Heart left ventricle (tissue), 16 donors: ENCODE measurements around the gene PSMC4. TPM values are rescaled to one million over a fixed set of nuclear protein-coding genes. Genes with fewer than 3 reads are reported as not detected.

Experiments used
- ATAC-seq, 4 donors: fragments of 200-7000 bp; cut with Tn5 transposase; one replicate each; pipeline ENCODE4 v1.9.1; 2020 to 2022; ENCODE audit warnings: moderate library complexity in 4 of 4, mild to moderate bottlenecking in 3 of 4, moderate number of reproducible peaks in 1 of 4
- DNase-seq, 5 donors: peaks; one replicate each; pipeline ENCODE4 v3.0.0-alpha.2; 2020
- H3K27ac ChIP-seq, 12 donors: fragments of 200-600 bp; sonication (generic) in 4 of 12; one replicate each; pipeline versions ENCODE4 v1.5.0 to v1.8.0; 2016 to 2022; ENCODE audit warnings: mild to moderate bottlenecking in 2 of 12
- H3K27me3 ChIP-seq, 9 donors: fragments of 200-600 bp; sonication (generic) in 2 of 9; one replicate each; pipeline versions ENCODE4 v1.5.1 to v1.8.0; 2016 to 2022; ENCODE audit warnings: mild to moderate bottlenecking in 3 of 9
- H3K36me3 ChIP-seq, 9 donors: fragments of 200-600 bp; sonication (generic) in 2 of 9; one replicate each; pipeline versions ENCODE4 v1.5.0 to v1.8.0; 2018 to 2022; ENCODE audit warnings: mild to moderate bottlenecking in 2 of 9
- H3K4me1 ChIP-seq, 12 donors: fragments of 200-600 bp; sonication (generic) in 4 of 12; one replicate each; pipeline versions ENCODE4 v1.5.0 to v1.8.0; 2016 to 2022; ENCODE audit warnings: mild to moderate bottlenecking in 3 of 12
- H3K4me3 ChIP-seq, 12 donors: fragments of 200-600 bp; sonication (generic) in 4 of 12; one replicate each; pipeline versions ENCODE4 v1.5.0 to v1.8.0; 2017 to 2022; ENCODE audit warnings: mild to moderate bottlenecking in 9 of 12, moderate library complexity in 4 of 12
- H3K9me3 ChIP-seq, 12 donors: fragments of 200-600 bp; sonication (generic) in 4 of 12; one replicate each; pipeline versions ENCODE4 v1.5.0 to v1.8.0; 2016 to 2022; ENCODE audit warnings: mild to moderate bottlenecking in 1 of 12
- POLR2A ChIP-seq, 2 donors: fragments of 450-650 bp; IDR thresholded peaks; one replicate each; pipeline ENCODE4 v1.6.1; 2017; ENCODE audit warnings: antibody characterized with exemption in 2 of 2, mild to moderate bottlenecking in 2 of 2, moderate library complexity in 2 of 2
- WGBS, 4 donors: extraction: QIAGEN DNeasy Blood & Tissue Kit in 2 of 4; methylation state at CpG; one replicate each; pipeline versions ENCODE4 v1.1.5 to v1.1.7; 2013 to 2018; 5-methylcytosine and 5-hydroxymethylcytosine counted together
- intact Hi-C, 10 donors: fragments of 100-400 bp; cut with DNase I; formaldehyde crosslinking; loops; one replicate each; pipeline versions ENCODE4 v1.11.1 to v1.14.2; 2022
- polyA plus RNA-seq, 2 donors: library from polyadenylated mRNA; stranded (reverse); fragments of 200-250 nt; gene quantifications; one replicate each; pipeline ENCODE4 v1.2.3, GENCODE V29; 2013
- total RNA-seq, 9 donors: library from RNA; depleted of rRNA in 2 of 9; stranded (reverse); fragments of >200 nt in 2 of 9; fragmentation: NEBNext Ultra II Directional in 3 of 9; extraction: Animal tissue kit (Norgen Biotek cat#: 25700) in 3 of 9; gene quantifications; one replicate each; pipeline versions ENCODE4 v1.1.0 to v1.2.4, GENCODE V29; 2016 to 2023
- TF ChIP-seq, protein P1 (sequence below), 12 donors: fragments of 200-600 bp; sonication (generic) in 4 of 12; IDR thresholded peaks; one replicate each; pipeline versions ENCODE4 v1.5.0 to v1.8.0; 2018 to 2022; ENCODE audit warnings: antibody characterized with exemption in 12 of 12, mild to moderate bottlenecking in 5 of 12
- donor health status: ischemic (EF 13 %, LVEDD 7.1; RV severe dilation, severe dysfunction).
- donor health status: healthy with polysubstance abuse.
- donor health status: DM: no; HTN: yes; CAD: no.
- donor health status: DM: no; HTN: no; CAD: no.
- donor health status: ischemic (EF 25% LVEDD 6.9; RV normal size, moderate dysfunction).
- donor health status: ischemic (EF 25% LVEDD 5.7; RV mildly dilated, moderate dysfunction).
- donor health status: healthy.
- donor health status: DM: yes; HTN: yes; CAD: no.
- donor health status: ischemic (EF 35%, LVEDD 5.7; RV mildly dilated, moderate dysfunction).
- donor health status: nonischemic (EF 11% LVEDD 7.7; RV severe dilation, severe dysfunction).
- donor health status: DM: yes; HTN: yes; CAD: no.
- donor health status: PGD.
- donor health status: ischemic (EF 29% LVEDD 5.4; RV normal size, mild dysfunction).
- donor health status: nonischemic (EF 23%, LVEDD 6.1; RV moderate dilation, normal function).

PSMC4 gene
- total and polyA plus RNA-seq, 11 donors: 58.5 to 120 (median 78.6) TPM

DNA sequence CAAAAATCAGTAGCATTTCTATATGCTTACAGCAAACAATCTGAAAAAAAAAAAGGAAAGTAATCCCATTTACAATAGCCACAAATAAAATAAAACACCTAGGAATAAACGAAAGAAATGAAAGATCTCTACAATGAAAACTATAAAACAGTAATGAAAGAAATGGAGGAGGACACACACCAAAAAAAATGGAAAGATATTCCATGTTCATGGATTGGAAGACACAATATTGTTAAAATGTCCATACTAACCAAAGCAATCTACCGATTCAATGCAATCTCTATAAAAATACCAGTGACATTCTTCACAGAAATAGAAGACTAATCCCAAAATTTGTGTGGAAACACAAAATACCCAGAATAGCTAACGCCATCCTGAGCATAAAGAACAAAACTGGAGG, 41.2 kb upstream of the PSMC4 start:
- intact Hi-C loops: no loop called here
- Histone ChIP-seq H3K27me3 (peaks cover 0 to 68% (median 0%) of the 10 kb centered on the region in 9 donors), H3K36me3 (no peaks in the 10 kb centered on the region), H3K9me3 (peaks cover 0 to 8% (median 0%) of the 10 kb centered on the region in 12 donors), H3K4me1 (no peaks in the 10 kb centered on the region), H3K27ac (no peak overlapping the region), H3K4me3 (no peak overlapping the region)
- DNase-seq (no peak), ATAC-seq (no peak)
- WGBS, 4 donors: 83 to 90% (median 86%) methylated on average over 3 of the region's 3 CpGs
- TF ChIP-seq, protein P1, sequence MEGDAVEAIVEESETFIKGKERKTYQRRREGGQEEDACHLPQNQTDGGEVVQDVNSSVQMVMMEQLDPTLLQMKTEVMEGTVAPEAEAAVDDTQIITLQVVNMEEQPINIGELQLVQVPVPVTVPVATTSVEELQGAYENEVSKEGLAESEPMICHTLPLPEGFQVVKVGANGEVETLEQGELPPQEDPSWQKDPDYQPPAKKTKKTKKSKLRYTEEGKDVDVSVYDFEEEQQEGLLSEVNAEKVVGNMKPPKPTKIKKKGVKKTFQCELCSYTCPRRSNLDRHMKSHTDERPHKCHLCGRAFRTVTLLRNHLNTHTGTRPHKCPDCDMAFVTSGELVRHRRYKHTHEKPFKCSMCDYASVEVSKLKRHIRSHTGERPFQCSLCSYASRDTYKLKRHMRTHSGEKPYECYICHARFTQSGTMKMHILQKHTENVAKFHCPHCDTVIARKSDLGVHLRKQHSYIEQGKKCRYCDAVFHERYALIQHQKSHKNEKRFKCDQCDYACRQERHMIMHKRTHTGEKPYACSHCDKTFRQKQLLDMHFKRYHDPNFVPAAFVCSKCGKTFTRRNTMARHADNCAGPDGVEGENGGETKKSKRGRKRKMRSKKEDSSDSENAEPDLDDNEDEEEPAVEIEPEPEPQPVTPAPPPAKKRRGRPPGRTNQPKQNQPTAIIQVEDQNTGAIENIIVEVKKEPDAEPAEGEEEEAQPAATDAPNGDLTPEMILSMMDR (IDR thresholded peaks at IDR 0.05): no peak
- no peak for TF ChIP-seq POLR2A (IDR thresholded peaks at IDR 0.05)

DNA sequence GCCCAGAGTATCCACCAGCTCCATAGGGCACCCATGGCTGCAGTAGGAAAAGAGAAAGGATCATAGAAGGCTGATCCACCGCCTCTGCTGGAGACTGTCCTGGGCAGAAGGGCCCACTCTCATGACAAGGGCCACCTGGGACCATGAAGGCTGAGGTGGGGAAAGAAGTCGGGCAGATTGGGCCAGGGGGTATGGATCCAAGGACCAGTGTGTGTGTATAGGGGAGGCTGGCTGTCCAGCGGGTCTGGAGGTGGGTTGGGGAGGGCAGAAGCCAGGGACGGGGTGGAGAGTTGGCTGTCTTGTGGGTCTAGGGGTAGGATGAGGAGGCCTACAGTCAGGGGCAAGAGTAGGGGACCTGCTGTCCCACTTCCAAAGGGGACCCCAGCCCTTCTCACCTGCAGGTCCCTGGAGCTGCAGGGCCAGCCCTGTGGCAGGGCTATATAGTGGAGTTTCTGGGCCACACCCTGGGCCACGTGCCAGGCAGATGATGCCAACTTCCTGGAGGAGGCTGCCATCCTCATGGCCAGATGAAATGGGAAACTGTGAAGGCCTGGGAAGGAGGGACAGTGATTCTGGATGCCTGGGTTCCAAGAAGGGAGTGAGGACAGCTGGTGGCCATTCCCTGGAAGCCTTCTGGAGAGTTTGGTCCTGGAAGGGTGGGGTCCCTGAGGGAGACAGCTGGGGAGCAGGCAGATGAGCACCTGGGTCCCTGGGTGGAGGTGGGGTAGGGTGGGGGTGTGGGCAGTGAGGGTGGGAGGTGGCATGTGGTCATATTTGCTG, 36.2 kb upstream of the PSMC4 start, which contains the start of gene FCGBP:
FCGBP (minus strand) TSS at position 51 of the 780 bp plus-strand sequence.
- DNase-seq (peak in 1 of 5 donors; percentile 39), ATAC-seq (peak in 1 of 4 donors; percentile 29)
- no peak for TF ChIP-seq POLR2A (IDR thresholded peaks at IDR 0.05)
- TF ChIP-seq, protein P1 (IDR thresholded peaks at IDR 0.05): no peak
- Histone ChIP-seq H3K27me3 (peaks cover 0 to 52% (median 0%) of the 10 kb centered on the region in 9 donors), H3K4me3 (no peak within 1 kb of the TSS), H3K9me3 (peaks cover 0 to 8% (median 0%) of the 10 kb centered on the region in 12 donors), H3K4me1 (peaks cover 0 to 34% (median 0%) of the 10 kb centered on the region in 12 donors), H3K27ac (no peak within 1 kb of the TSS), H3K36me3 (no peaks in the 10 kb centered on the region)
- WGBS, 4 donors: 79 to 88% (median 82%) methylated on average over 5 of the region's 5 CpGs
- intact Hi-C loops: no loop called here

DNA sequence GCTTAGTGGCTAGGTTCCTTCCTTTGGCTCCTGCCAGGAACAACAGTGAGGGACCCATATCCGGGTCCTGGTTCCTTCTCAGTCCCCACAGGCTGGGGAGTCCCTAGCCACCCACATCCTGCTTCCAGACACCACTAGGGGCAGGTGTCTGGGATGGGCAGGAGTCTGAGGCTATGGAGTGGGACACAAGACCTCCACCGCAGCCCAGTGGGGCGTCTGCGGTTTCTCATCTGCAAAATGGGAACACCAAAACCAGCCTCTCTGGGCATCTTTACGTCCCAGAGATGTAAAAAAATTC, 35.7 kb upstream of the PSMC4 start:
- Histone ChIP-seq H3K27me3 (peaks cover 0 to 48% (median 0%) of the 10 kb centered on the region in 9 donors), H3K9me3 (peaks cover 0 to 11% (median 2%) of the 10 kb centered on the region in 12 donors), H3K4me1 (peaks cover 0 to 39% (median 0%) of the 10 kb centered on the region in 12 donors), H3K27ac (no peak overlapping the region), H3K4me3 (no peak overlapping the region), H3K36me3 (no peaks in the 10 kb centered on the region)
- no peak for TF ChIP-seq POLR2A (IDR thresholded peaks at IDR 0.05)
- TF ChIP-seq, protein P1 (IDR thresholded peaks at IDR 0.05): no peak
- DNase-seq (no peak), ATAC-seq (no peak)
- intact Hi-C loops: no loop called here
- WGBS, 4 donors: 80 to 88% (median 84%) methylated on average over 5 of the region's 5 CpGs

DNA sequence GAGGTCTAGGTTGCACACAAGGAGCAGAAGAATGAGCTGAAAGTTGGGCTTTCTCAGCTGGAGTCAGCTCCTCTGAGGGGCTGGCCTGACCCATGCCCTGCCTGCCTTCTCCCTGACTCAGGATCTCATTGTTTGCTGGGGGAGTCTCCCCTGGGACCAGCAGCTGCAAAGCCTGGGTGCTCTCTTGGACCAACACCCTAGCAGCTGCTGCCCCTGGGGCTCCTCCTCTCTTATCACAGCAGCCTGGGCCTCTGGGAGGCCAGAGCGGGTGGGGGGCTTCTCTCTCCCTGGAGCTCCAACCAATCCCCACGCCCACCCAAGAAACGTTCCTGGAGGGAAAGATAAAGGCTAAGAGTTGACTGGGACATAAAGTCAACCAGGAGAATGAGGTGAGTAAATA, 34.9 kb upstream of the PSMC4 start:
- Histone ChIP-seq H3K27ac (no peak overlapping the region), H3K4me3 (no peak overlapping the region), H3K27me3 (peaks cover 0 to 46% (median 0%) of the 10 kb centered on the region in 9 donors), H3K9me3 (peaks cover 0 to 17% (median 6%) of the 10 kb centered on the region in 12 donors), H3K4me1 (peaks cover 0 to 46% (median 0%) of the 10 kb centered on the region in 12 donors), H3K36me3 (no peaks in the 10 kb centered on the region)
- no peak for TF ChIP-seq POLR2A (IDR thresholded peaks at IDR 0.05)
- TF ChIP-seq, protein P1 (IDR thresholded peaks at IDR 0.05): no peak
- ATAC-seq (no peak), DNase-seq (no peak)
- intact Hi-C loops: no loop called here
- WGBS, 4 donors: 32 to 37% (median 33%) methylated on average over 2 to 3 of the region's 3 CpGs
